Activated T-helper 1 cell treated with Interleukin-2 at 50 U/mL for 16 hours (primary cell): ENCODE results near the gene EIF1B.

ENCODE experiments used
- DNase-seq: peaks from one replicate; pipeline ENCODE4 v3.0.0-alpha.2; 2020; ENCODE audit warnings: low read depth

Gene EIF1B

DNA sequence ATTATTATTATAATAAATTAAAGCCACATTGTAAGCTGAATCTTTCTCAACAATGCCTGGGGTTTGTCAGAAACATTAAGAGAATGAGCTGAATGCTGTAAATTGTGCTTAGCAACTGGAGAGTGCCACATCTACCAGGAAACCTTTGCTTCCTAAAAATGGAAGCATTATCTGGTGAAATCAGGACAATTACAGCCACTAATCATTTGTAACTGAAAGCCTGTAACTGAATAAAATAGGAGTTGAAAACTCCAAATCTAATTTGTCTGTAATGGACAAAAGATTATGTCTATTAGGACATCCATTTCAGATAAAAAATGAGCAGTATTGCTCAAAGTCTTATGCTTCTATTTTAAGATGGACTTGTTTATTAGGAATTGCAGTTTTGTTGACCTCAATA is 32.2 kb downstream of the EIF1B start:
- DNase-seq = no peak

DNA sequence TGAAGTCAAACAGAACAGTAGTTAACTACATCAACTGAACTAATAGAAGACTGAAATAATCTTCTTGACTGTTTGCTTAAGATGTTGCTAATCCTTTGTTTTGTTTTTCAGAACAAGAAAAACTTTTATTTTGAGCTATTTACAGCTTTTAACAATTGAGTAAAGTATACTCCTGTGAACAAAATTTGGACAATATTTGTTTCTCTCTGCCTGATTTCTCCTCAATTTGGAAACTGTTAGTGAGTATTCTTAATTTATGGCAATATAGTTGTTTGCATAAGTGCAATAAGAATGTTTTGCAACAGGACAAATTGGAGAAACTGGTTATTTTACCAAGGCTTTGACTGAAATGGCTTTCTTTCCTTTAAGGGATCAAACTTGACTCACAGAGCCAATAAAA is 41.0 kb downstream of the EIF1B start:
- no peak for DNase-seq

DNA sequence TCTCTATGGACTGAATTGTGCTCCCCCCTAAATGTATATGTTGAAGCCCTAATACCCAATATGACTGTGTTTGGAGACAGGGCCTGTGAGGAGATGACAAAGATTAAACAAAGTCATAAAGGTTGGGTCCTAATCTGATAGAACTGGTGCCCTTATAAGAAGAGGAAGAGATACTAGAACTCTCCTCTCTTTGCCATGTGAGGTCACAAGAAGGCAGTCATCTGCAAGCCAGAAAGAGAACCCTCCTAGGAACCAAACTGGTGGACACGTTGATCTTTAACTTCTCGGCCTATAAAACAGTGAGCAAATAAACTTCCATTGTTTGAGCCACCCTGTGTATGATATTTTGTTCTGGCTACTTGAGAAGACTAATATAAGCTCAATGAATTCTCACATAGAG is 45.9 kb downstream of the EIF1B start:
- no peak for DNase-seq

GRCh38 chr3:40358454-40358853 is 48.9 kb downstream of the EIF1B start:
- DNase-seq = no peak
